ENCODE data around the gene ARNT2. TPM values are rescaled to one million over a fixed set of nuclear protein-coding genes. Genes with fewer than 3 reads are reported as not detected.

Gene ARNT2
- total and polyA plus RNA-seq, 12 donors = 0.71 to 6.7 (median 4.0) TPM

DNA sequence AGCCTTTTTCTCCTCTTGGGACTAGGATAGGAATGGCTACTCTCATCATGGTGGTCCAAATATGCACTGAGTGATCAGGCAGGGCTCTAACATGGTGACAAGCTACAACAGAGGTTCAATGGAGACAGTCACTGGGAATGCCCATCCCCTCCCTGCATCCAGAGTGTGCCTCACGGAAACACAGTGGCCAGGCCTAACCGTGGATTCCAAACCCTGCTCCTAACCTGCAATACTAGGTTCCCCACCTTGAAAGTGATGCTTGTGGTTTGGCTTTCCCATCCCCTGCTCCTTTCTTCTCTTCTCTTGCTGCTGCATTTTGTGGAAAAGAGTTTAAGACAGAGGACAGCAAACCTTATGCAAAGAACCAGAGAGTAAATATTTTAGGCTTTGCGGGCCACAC, 216.0 kb downstream of the ARNT2 start:
- intact Hi-C loops (cut with DNase I) = no loop called here
- WGBS, 2 donors = 98 to 100% methylated on average over 3 of the region's 3 CpGs

DNA sequence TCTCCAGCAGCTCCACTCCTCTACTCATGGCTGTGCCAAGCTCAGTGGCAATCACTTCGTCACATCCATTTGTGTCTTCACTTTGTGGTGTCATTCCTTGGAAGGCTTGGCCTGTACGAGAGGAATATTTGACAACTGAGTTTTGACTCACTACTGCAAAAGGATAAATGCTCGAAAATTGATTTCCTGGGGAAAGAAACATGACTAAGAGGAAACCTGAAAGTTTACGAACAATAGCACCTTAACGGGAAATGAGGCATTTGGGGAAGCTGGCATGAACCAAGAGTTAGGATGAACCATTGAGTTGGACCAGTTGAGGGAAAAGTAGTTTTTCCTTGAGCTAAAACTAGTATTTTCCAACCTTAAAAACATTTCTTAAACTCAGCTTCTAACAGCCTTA, 216.7 kb downstream of the ARNT2 start:
- no peak overlapping the region for H3K27ac ChIP-seq
- intact Hi-C loops (cut with DNase I) = no loop called here
- DNase-seq (no peak), ATAC-seq (no peak)
- 76 to 83% methylated on average over 5 of the region's 5 CpGs for WGBS, 2 donors
- no peaks in the 10 kb centered on the region for H3K27me3 ChIP-seq
- H3K4me1 ChIP-seq = peaks cover 1 to 13% (median 6%) of the 10 kb centered on the region in 9 donors
- no peak overlapping the region for H3K4me3 ChIP-seq
- peaks cover 0 to 22% (median 0%) of the 10 kb centered on the region in 11 donors for H3K9me3 ChIP-seq
- no peak for TF ChIP-seq CTCF (IDR thresholded peaks at IDR 0.05)
- H3K36me3 ChIP-seq = no peaks in the 10 kb centered on the region

More for the DNA sequence above, 216.0 kb downstream of the ARNT2 start:
- no peak overlapping the region for H3K27ac ChIP-seq
- no peak for ATAC-seq
- no peak for TF ChIP-seq CTCF (IDR thresholded peaks at IDR 0.05)
- H3K4me3 ChIP-seq = no peak overlapping the region
- DNase-seq = no peak
- H3K27me3 ChIP-seq = no peaks in the 10 kb centered on the region
- H3K9me3 ChIP-seq = peaks cover 0 to 22% (median 0%) of the 10 kb centered on the region in 11 donors
- H3K36me3 ChIP-seq = no peaks in the 10 kb centered on the region
- H3K4me1 ChIP-seq = peaks cover 2 to 18% (median 10%) of the 10 kb centered on the region in 9 donors

- Histone ChIP-seq H3K4me1 (no peaks in the 10 kb centered on the region), H3K36me3 (no peaks in the 10 kb centered on the region), H3K27ac (no peak overlapping the region), H3K27me3 (no peaks in the 10 kb centered on the region), H3K9me3 (peaks cover 0 to 22% (median 0%) of the 10 kb centered on the region in 11 donors), H3K4me3 (no peak overlapping the region)
- ATAC-seq (no peak), DNase-seq (no peak)
- 92 to 100% methylated on average over 1 of the region's 1 CpG for WGBS, 2 donors
- TF ChIP-seq CTCF (IDR thresholded peaks at IDR 0.05) = no peak
- intact Hi-C loops (cut with DNase I) = no loop called here
Measured at GRCh38 chr15:80626643-80627120, 222.5 kb downstream of the ARNT2 start.

DNA sequence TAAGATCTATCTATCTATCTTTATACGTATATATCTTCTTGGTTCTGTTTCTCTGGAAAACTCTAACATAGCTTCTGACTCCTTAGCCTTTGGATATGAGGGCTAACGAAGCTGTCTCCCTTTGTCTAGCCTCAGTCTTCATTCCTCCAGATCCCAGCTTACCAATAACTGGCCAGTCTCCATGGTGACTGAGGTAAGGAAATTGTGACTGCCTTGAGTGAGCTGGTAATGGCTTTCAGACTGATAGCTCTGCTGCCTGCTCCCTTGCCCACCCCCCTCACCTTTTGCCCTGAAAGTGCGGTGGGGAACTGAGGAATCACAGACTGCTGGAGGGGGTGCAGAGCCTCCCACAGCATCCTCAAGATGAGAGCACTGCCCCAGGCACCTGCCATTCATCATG, 225.2 kb downstream of the ARNT2 start:
- 90 to 94% methylated on average over 3 of the region's 3 CpGs for WGBS, 2 donors
- Histone ChIP-seq H3K27me3 (no peaks in the 10 kb centered on the region), H3K9me3 (peaks cover 0 to 6% (median 0%) of the 10 kb centered on the region in 11 donors), H3K27ac (no peak overlapping the region), H3K4me3 (no peak overlapping the region), H3K4me1 (no peaks in the 10 kb centered on the region), H3K36me3 (no peaks in the 10 kb centered on the region)
- ATAC-seq (no peak), DNase-seq (no peak)
- intact Hi-C loops (cut with DNase I) = no loop called here
- no peak for TF ChIP-seq CTCF (IDR thresholded peaks at IDR 0.05)
